IPS-NIHi7 (cell line): ENCODE measurements around the gene CLCN6.

Source experiments
- DNase-seq: peaks from one replicate; pipeline ENCODE4 v3.0.0; 2012; ENCODE audit warnings: mixed read lengths; ENCODE audit errors: extremely low spot score

Gene CLCN6, protein sequence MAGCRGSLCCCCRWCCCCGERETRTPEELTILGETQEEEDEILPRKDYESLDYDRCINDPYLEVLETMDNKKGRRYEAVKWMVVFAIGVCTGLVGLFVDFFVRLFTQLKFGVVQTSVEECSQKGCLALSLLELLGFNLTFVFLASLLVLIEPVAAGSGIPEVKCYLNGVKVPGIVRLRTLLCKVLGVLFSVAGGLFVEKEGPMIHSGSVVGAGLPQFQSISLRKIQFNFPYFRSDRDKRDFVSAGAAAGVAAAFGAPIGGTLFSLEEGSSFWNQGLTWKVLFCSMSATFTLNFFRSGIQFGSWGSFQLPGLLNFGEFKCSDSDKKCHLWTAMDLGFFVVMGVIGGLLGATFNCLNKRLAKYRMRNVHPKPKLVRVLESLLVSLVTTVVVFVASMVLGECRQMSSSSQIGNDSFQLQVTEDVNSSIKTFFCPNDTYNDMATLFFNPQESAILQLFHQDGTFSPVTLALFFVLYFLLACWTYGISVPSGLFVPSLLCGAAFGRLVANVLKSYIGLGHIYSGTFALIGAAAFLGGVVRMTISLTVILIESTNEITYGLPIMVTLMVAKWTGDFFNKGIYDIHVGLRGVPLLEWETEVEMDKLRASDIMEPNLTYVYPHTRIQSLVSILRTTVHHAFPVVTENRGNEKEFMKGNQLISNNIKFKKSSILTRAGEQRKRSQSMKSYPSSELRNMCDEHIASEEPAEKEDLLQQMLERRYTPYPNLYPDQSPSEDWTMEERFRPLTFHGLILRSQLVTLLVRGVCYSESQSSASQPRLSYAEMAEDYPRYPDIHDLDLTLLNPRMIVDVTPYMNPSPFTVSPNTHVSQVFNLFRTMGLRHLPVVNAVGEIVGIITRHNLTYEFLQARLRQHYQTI

DNA sequence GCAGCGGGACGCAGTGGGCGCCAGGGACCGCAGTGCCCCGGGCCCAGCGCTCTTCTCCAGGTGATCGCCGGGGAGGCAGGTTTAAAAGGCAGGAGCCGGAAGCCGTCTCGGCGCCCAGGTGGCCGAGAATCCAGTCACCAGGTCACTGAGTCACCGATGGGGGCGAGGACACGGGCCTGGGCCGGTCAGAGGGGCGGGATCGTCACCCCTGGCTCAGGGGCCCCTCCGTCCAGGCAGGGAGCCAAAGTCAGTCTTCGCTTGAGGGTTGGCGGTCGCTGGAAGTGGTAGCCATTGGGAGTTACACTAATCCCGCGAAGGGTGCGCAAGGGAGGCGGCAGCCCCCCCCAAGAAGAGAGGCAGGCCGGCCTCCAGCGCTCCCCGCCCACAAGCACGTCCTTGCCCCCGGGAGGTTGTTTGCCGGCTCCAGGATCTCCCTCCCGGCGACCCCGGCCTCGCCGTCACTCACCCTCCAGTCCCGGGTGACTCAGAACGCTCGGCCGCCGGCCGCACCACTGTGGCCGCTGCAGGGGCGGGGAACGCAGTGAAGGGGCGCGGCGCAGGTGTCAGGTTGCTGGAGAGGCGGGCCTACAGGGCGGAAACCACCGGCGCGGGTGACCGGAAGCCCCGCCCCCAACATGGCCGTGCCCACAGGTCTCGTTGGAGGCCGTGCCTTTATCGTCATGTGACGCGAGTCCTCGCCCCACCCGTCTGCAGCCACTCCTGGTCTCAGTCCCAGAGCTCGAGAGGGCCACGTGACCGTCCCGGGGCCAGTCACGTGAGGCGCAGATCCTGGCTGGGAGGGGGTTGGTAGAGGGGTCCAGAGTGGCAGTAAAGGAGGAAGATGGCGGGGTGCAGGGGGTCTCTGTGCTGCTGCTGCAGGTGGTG, at the start of gene CLCN6, which contains the start of gene MTHFR:
CLCN6 (plus strand) TSS at position 770 of the 885 bp plus-strand sequence; CDS start at position 842, 72 bp downstream.
MTHFR (minus strand) TSS at position 543 of the 885 bp plus-strand sequence. CDS start 2,848 bp downstream, outside the sequence.
- DNase-seq = peak; percentile 99

DNA sequence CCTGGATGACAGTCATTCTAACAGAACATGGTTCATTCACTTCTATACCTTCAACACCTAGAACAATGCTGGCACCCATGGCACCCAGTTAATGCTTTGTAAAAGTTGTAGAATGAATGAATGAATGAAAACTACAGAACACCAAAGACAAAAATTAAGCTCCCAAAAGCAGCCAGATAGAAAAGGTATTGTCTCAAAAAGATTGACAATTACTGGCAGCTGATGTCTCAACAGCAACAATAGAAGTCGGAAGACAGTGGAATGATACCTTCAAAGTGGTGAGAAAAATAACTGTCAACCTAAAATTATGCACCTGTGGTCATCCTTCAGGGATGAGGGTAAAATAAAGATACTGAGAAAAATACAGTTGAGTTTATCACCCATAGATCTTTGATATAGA, 48.9 kb upstream of the CLCN6 start:
- no peak for DNase-seq

DNA sequence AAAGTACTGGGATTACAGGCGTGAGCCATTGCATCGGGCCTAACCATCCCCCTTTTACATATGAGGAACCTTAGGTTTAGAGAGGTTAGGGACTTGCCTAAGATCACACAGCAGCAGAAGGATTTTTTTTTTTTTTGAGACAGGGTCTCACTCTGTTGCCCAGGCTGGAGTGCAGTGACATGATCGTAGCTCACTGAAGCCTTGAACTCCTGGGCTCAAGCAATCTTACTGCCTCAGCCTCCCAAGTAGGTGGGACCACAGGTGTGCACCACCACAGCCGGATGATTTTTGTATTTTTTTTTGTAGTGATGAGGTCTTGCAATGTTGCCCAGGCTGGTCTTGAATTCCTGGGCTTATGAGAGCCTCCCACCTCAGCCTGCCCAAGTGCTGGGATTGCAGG, 46.2 kb upstream of the CLCN6 start:
- no peak for DNase-seq

DNA sequence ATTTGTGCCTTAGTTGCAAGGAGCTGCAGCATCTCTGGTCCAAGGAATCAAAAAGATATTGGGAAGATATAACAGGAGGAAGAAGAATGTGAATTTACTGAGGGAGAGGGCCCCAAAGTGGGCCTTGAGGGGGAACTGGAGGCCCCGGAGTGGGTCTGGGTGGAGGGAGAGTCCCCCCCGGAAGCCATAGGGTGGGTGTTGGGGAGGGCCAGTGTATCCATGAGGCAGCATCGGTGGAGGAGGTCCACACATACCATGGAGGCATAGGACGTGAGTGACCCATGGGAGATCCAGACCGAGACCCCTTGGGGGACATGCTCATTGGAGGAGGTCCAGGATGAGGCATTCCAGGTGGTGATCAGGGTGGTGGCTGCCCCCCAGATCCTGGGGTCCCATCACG, 44.7 kb upstream of the CLCN6 start:
- DNase-seq = no peak

GRCh38 chr1:11761988-11762406, 44.0 kb upstream of the CLCN6 start, which contains the start of gene C1orf167:
Gene C1orf167, plus strand, starts transcription at chr1:11762193. Its CDS starts 2,208 bp downstream, at chr1:11764401.
- peak; percentile 84 for DNase-seq

GRCh38 chr1:11764115-11764514, 41.9 kb upstream of the CLCN6 start:
- DNase-seq = no peak

DNA sequence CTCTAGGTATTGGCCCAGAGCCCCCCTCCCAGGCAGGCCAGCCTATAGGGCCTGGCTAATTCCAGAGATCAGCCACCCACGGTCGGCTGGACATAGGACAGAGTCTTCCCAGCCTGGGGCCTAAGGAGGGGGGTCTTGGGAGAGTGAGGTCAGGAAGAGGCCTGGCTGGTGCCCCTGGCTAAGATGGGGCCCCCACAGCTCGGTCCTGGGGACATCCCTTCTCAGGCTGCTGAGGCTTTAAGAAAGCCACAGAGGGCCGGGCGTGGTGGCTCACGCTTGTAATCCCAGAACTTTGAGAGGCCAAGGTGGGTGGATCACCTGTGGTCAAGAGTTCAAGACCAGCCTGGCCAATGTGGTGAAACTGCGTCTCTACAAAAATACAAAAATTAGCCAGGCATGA, 41.5 kb upstream of the CLCN6 start:
- DNase-seq = no peak

- no peak for DNase-seq
Measured at GRCh38 chr1:11765661-11766428, 40.1 kb upstream of the CLCN6 start.

DNA sequence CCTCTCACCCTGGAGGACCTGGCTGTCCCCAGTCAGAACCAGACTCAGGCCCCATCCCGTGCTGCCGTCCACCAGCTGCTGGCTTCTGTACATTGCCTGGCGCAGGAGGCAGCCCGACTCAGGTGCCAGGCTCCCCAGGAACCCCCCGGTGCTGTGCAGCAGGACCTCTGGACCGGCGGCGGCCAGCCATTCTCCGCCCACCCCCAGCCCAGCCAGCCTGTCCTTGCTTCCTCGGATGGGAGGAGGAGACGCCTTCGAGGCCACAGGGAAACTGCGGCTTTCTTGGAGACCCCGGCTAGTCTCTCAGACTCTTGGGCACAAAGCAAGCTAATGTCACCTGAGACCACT, 39.6 kb upstream of the CLCN6 start:
- DNase-seq = no peak

GRCh38 chr1:11767922-11768704, 37.9 kb upstream of the CLCN6 start:
- no peak for DNase-seq

DNA sequence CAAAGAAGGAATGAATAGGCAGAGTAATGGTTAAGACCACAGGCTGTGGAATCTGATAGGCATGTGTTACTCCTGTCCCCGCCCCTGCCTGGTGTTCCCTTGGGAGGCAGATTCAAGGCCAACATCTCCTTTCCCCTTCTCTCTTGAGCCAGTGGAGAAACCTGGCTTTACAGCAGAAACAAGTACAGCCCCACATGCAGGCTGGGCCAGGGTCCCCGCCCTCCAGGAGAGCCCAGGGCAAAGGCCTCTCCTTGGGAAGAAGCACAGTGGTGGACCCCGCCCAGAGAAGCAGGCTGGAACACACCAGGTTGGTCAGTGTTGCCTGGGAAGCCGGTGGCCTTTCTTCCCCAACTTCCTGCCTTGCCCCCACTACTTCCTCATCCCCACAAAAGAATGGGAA, 37.2 kb upstream of the CLCN6 start:
- DNase-seq = no peak

DNA sequence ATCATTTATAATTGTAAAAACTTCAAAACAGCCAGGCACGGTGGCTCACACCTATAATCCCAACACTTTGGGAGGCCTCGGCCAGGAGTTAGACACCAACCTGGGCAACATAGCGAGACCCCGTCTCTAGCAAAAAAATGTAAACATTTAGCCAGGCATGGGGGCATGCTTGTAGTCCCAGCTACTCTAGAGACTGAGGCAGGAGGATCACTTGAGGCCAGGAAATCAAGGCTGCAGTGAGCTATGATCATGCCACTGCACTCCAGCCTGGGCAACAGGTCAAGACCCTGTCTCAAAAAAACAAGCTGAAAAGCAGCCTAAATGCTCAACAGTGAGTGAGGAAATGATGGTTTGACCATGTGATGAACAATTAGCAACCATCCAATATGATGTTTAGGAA, 36.7 kb upstream of the CLCN6 start:
- no peak for DNase-seq

DNA sequence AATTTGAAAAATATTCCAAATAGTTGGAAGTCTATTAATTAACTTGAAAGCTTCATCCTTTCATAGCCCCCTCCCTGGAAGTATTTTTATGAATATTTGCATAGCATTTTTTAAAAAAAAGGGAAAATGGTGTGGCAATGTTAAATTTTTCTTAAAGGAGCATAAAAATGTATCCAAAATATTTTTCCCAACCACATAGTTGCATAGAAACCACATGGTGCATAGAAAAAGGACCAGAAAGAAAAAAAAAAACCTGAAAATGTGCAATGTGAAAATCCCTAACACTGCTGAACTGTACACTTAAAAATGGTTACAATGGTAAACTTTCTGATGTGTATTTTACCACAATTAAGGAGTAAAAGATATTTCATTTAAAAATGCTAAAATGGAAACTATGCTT, 36.0 kb upstream of the CLCN6 start:
- no peak for DNase-seq

DNA sequence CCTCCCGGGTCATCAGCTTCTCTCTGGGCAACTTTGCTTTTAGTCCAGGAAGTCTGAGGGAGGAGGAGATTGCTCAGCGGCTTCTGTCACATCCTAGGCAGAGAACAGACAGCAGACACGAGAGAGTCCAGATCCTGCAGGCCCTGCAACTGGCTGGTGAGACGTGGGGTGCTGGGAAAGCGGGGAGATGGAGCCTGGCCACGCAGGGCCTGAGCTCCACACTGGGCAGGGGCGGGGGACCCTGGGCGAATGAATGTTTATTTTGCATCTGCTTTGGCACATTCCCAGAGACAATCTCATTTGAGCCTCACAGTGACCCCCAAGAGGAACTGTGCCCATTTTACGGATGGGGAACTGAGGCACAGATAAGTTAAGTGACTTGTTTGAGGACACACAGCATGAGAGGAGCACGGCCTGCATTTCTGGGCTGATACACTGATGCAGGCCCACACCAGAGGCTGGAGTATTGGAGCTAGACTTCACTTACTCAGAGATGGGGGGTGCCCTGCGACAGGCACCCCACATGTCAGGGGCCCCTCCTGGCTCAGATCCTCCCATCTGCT, 34.4 kb upstream of the CLCN6 start:
- no peak for DNase-seq

GRCh38 chr1:11772458-11772857, 33.5 kb upstream of the CLCN6 start:
- DNase-seq = no peak

DNA sequence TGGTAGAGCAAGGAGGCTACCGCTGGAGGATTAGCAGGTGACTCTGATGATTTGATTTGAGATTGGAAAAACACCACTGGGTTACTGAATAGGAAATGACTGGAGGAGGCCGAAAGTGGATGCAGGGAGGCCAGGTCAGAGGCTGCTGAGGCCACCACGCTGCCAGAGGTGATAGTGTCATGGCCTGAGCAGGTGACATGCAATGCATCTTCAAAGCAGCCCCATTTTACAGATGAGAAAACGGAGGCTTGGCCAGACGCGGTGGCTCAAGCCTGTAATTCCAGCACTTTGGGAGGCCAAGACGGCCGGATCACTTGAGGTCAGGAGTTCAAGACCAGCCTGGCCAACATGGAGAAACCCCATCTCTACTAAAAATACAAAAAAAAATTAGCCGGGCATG, 31.2 kb upstream of the CLCN6 start:
- DNase-seq = no peak

GRCh38 chr1:11777658-11778322, 28.2 kb upstream of the CLCN6 start:
- DNase-seq = no peak

GRCh38 chr1:11778336-11778735, 27.7 kb upstream of the CLCN6 start:
- DNase-seq = no peak
